K562 (cell line): ENCODE measurements around the gene KMT2E. TPM values are rescaled to one million over a fixed set of nuclear protein-coding genes. Genes with fewer than 3 reads are reported as not detected.

Experiments
- CEBPG ChIP-seq, 3 experiments: fragments of 200-800 bp in 1 of 3; sonication (Bioruptor generic) in 1 of 3; sonication (generic) in 1 of 3; formaldehyde crosslinking in 1 of 3; IDR thresholded peaks in 2 of 3; conservative IDR thresholded peaks in 1 of 3; 2 replicates each; pipeline versions ENCODE4 v1.6.1 to v1.8.0; 2016 to 2022; ENCODE audit warnings: missing compliant biosample characterization in 2 of 3, missing genetic modification characterization in 2 of 3, mild to moderate bottlenecking in 1 of 3, missing genetic modification reagents in 1 of 3
- CREB3 ChIP-seq: fragments of 450-650 bp; conservative IDR thresholded peaks from 2 replicates; pipeline ENCODE4 v1.6.1; 2016; ENCODE audit warnings: missing genetic modification characterization, low read depth, mild to moderate bottlenecking, missing compliant biosample characterization, moderate library complexity
- EP300 ChIP-seq: IDR thresholded peaks from 2 replicates; pipeline ENCODE4 v1.6.1; 2012; ENCODE audit warnings: low read length, improper control_type of control experiment
- GTF2B ChIP-seq: IDR thresholded peaks from 2 replicates; pipeline ENCODE4 v1.6.1; 2011; ENCODE audit not compliant: insufficient read length; ENCODE audit errors: extremely low read depth
- HNRNPUL1 ChIP-seq: fragments of 200-400 bp; formaldehyde crosslinking; IDR thresholded peaks from 2 replicates; pipeline ENCODE4 v1.6.1; 2017; ENCODE audit warnings: low read length
- IFI16 ChIP-seq: fragments of 250-450 bp; sonication (Bioruptor Pico); IDR thresholded peaks from 2 replicates; pipeline ENCODE4 v2.1.2; 2022; ENCODE audit warnings: mild to moderate bottlenecking, inconsistent platforms
- IRF1 ChIP-seq: sonication (generic); formaldehyde crosslinking; IDR thresholded peaks from 2 replicates; pipeline ENCODE4 v1.8.0; 2022; ENCODE audit warnings: missing genetic modification reagents, mild to moderate bottlenecking, borderline replicate concordance
- NBN ChIP-seq: fragments of 450-650 bp; IDR thresholded peaks from 2 replicates; pipeline ENCODE4 v1.6.1; 2016; ENCODE audit warnings: low read depth, mild to moderate bottlenecking
- PATZ1 ChIP-seq: fragments of 250-450 bp; sonication (Bioruptor Pico); IDR thresholded peaks from 2 replicates; pipeline ENCODE4 v1.5.0; 2020; ENCODE audit warnings: mild to moderate bottlenecking, borderline replicate concordance
- POLR2B ChIP-seq: fragments of 450-650 bp; IDR thresholded peaks from 2 replicates; pipeline ENCODE4 v1.6.1; 2018; ENCODE audit warnings: low read depth; ENCODE audit not compliant: partially characterized antibody
- RHOXF2B ChIP-seq: fragments of 250-450 bp; sonication (Bioruptor Pico); conservative IDR thresholded peaks from 2 replicates; pipeline ENCODE4 v1.5.1; 2021
- SAP30 ChIP-seq: fragments of 200-600 bp; sonication (generic); IDR thresholded peaks from 2 replicates; pipeline ENCODE4 v1.6.1; 2012; ENCODE audit warnings: borderline replicate concordance, low read depth, mild to moderate bottlenecking, moderate library complexity, low read length, control low read depth, inconsistent platforms; ENCODE audit not compliant: insufficient read depth, poor library complexity, severe bottlenecking
- SIN3A ChIP-seq, 2 experiments: fragments of 150-350 bp in 1 of 2; IDR thresholded peaks; 2 replicates each; pipeline ENCODE4 v1.6.1; 2011 to 2016; ENCODE audit warnings: borderline replicate concordance in 2 of 2, low read depth in 2 of 2, low read length in 2 of 2, mild to moderate bottlenecking in 2 of 2, moderate library complexity in 2 of 2; ENCODE audit not compliant: control insufficient read depth in 1 of 2
- SMARCE1 ChIP-seq: fragments of 450-650 bp; IDR thresholded peaks from 2 replicates; pipeline ENCODE4 v1.7.1; 2016; ENCODE audit warnings: mild to moderate bottlenecking
- SRSF3 ChIP-seq: fragments of 200-400 bp; formaldehyde crosslinking; IDR thresholded peaks from 2 replicates; pipeline ENCODE4 v1.6.1; 2016; ENCODE audit warnings: mild to moderate bottlenecking, low read length, moderate library complexity; ENCODE audit not compliant: insufficient read depth
- TEAD2 ChIP-seq: fragments of 450-650 bp; IDR thresholded peaks from 2 replicates; pipeline ENCODE4 v1.6.1; 2016; ENCODE audit warnings: missing genetic modification characterization, control low read depth, missing compliant biosample characterization
- XRCC5 ChIP-seq: fragments of 200-400 bp; formaldehyde crosslinking; IDR thresholded peaks from 2 replicates; pipeline ENCODE4 v1.6.1; 2017; ENCODE audit warnings: low read depth, mild to moderate bottlenecking, low read length
- ZNF197 ChIP-seq: fragments of 200-800 bp; sonication (Bioruptor generic); IDR thresholded peaks from 2 replicates; pipeline ENCODE4 v1.6.1; 2016; ENCODE audit warnings: low read depth, missing genetic modification characterization, missing compliant biosample characterization
- ZNF512 ChIP-seq: IDR thresholded peaks from 2 replicates; pipeline ENCODE4 v1.6.1; 2016; ENCODE audit warnings: missing genetic modification characterization, missing compliant biosample characterization
- ZNF695 ChIP-seq: fragments of 450-650 bp; formaldehyde crosslinking; IDR thresholded peaks from 2 replicates; pipeline ENCODE4 v1.4.0; 2020; ENCODE audit warnings: mild to moderate bottlenecking, moderate library complexity
- polyA plus RNA-seq, 8 experiments: library from polyadenylated mRNA; depleted of rRNA in 4 of 8; stranded (reverse) in 5 of 8; unstranded in 3 of 8; fragments of >200 nt; fragmentation: Nextera tagmentation in 2 of 8; fragmentation: Illumina TruSeq in 1 of 8; extraction: Ambion mirVana in 2 of 8; extraction: Trizol in 1 of 8; gene quantifications; 2 replicates each; pipeline versions ENCODE4 v1.2.1 to v1.2.3, GENCODE V29; 2011 to 2014; ENCODE audit warnings: inconsistent platforms in 1 of 8, missing spikeins in 1 of 8
- total RNA-seq, 7 experiments: library from RNA; depleted of rRNA in 6 of 7; stranded (reverse); fragments of >200 nt in 6 of 7; fragmentation: Illumina TruSeq in 2 of 7; extraction: Trizol in 2 of 7; gene quantifications; 2 replicates each; pipeline versions ENCODE4 v1.2.1 to v1.2.3, GENCODE V29; 2011 to 2021; ENCODE audit warnings: low replicate concordance in 1 of 7

KMT2E gene
- total and polyA plus RNA-seq, 9 of the 15 experiments (the other 6 are each of a cell fraction or from before 2014, with no cell fraction given): 8.9 to 55.3 (median 38.1) TPM

- TF ChIP-seq GTF2B: no peak
- TF ChIP-seq PATZ1 (CRISPR knock-in tag): no peak
- TF ChIP-seq SRSF3: no peak
- peak; percentile 2; the same call in 1 of the 2 replicates for TF ChIP-seq CREB3 (tag)
- no peak for TF ChIP-seq XRCC5
- no peak for TF ChIP-seq HNRNPUL1
- no peak for TF ChIP-seq CEBPG (CRISPR knock-in tag; IDR thresholded peaks at IDR 0.05)
- no peak for TF ChIP-seq CEBPG (tag; conservative IDR thresholded peaks at IDR 0.05 in 1 of 2, IDR thresholded peaks at IDR 0.05 in 1 of 2)
- no peak for TF ChIP-seq TEAD2 (tag)
- no peak for TF ChIP-seq SIN3A (IDR thresholded peaks at IDR 0.05; ENCODE audit: borderline replicate concordance in 2 of 2, control insufficient read depth in 1 of 2, low read depth in 2 of 2, low read length in 2 of 2)
- no peak for TF ChIP-seq SAP30
- TF ChIP-seq POLR2B: no peak
- no peak for TF ChIP-seq IRF1
- peak; percentile 66; the same call in 1 of the 2 replicates for TF ChIP-seq ZNF197 (CRISPR knock-in tag)
- no peak for TF ChIP-seq ZNF695 (CRISPR knock-in tag)
- no peak for TF ChIP-seq IFI16 (CRISPR knock-in tag)
- peak; percentile 79 for TF ChIP-seq SMARCE1
- peak; percentile 43; the same call in 1 of the 2 replicates for TF ChIP-seq NBN
- TF ChIP-seq RHOXF2B (CRISPR knock-in tag): no peak
- TF ChIP-seq EP300: peak; percentile 52; the same call in 1 of the 2 replicates
- TF ChIP-seq ZNF512 (tag): no peak
Observed at GRCh38 chr7:105131033-105131656, 117.1 kb downstream of the KMT2E start (continued).
